Kidney (tissue), 14 donors: Measurements from ENCODE around the gene GDNF. TPM values are rescaled to one million over a fixed set of nuclear protein-coding genes. Genes with fewer than 3 reads are reported as not detected.

ENCODE experiments used
- DNase-seq, 5 donors: peaks; one replicate each; pipeline ENCODE4 v3.0.0-alpha.2; 2013 to 2020
- FAIRE-seq: peaks from 2 replicates; lab custom pipeline; 2012; peaks lifted over from hg19 to GRCh38; lab: Jason Lieb, UNC
- H3K27ac ChIP-seq, 2 donors: one replicate each; pipeline ENCODE4 v1.7.0; 2013; ENCODE audit warnings: low read depth in 2 of 2, low read length in 2 of 2, inconsistent platforms in 1 of 2
- H3K27me3 ChIP-seq: one replicate; pipeline ENCODE4 v1.7.1; 2013; ENCODE audit warnings: low read length, inconsistent platforms; ENCODE audit not compliant: control insufficient read depth, insufficient read depth
- H3K36me3 ChIP-seq, 3 donors: one replicate each; pipeline versions ENCODE4 v1.7.0 to v1.7.1; 2013; ENCODE audit warnings: low read length in 3 of 3, control low read depth in 1 of 3, inconsistent platforms in 1 of 3; ENCODE audit not compliant: insufficient read depth in 3 of 3, control insufficient read depth in 2 of 3
- H3K4me1 ChIP-seq, 3 donors: one replicate each; pipeline versions ENCODE4 v1.7.0 to v1.7.1; 2013; ENCODE audit warnings: low read length in 3 of 3, inconsistent platforms in 1 of 3, low read depth in 1 of 3; ENCODE audit not compliant: control insufficient read depth in 2 of 3, insufficient read depth in 2 of 3
- H3K4me3 ChIP-seq, 3 donors: one replicate each; pipeline versions ENCODE4 v1.7.0 to v1.8.1; 2013; ENCODE audit warnings: low read length in 3 of 3, control low read depth in 1 of 3, inconsistent platforms in 1 of 3
- H3K9ac ChIP-seq, 3 donors: one replicate each; pipeline versions ENCODE4 v1.7.0 to v1.7.1; 2013; ENCODE audit warnings: low read length in 3 of 3, control low read depth in 1 of 3, inconsistent platforms in 1 of 3
- H3K9me3 ChIP-seq, 3 donors: one replicate each; pipeline versions ENCODE4 v1.7.0 to v1.7.1; 2013; ENCODE audit warnings: low read length in 3 of 3, control low read depth in 1 of 3, inconsistent platforms in 1 of 3; ENCODE audit not compliant: control insufficient read depth in 2 of 3, insufficient read depth in 1 of 3
- CTCF ChIP-seq: IDR thresholded peaks from 3 replicates; pipeline ENCODE4 v1.5.1; 2012; ENCODE audit warnings: mild to moderate bottlenecking, moderate library complexity, borderline replicate concordance; ENCODE audit not compliant: insufficient read depth; ENCODE audit errors: extremely low read depth
- intact Hi-C: fragments of 100-400 bp; cut with DNase I; formaldehyde crosslinking; loops from one replicate; pipeline ENCODE4 v1.11.1; 2022
- polyA plus RNA-seq: library from polyadenylated mRNA; stranded (reverse); fragments of 350-450 nt; fragmentation: Illumina TruSeq; extraction: RNeasy Lipid Tissue Mini Kit (QIAGEN cat#74804); gene quantifications from one replicate; pipeline ENCODE4 v1.2.3, GENCODE V29; 2014; ENCODE audit warnings: low read depth, low replicate concordance; ENCODE audit not compliant: insufficient read depth
- total RNA-seq: library from RNA; stranded (reverse); fragmentation: NEBNext Ultra II Directional; extraction: Animal tissue kit (Norgen Biotek cat#: 25700); gene quantifications from one replicate; pipeline ENCODE4 v1.2.1, GENCODE V29; 2021
- donor health status: control.
- donor health status: control.
- donor health status: control.
- donor health status: control.
- donor health status: control.
- donor health status: DM: yes; HTN: yes; CAD: no.
- donor health status: Normal renal cell carcinoma (clear cell type).

Gene GDNF
- total and polyA plus RNA-seq, 2 donors from 2014 or later: 0.34 to 0.88 TPM

GRCh38 chr5:37767961-37768360 lies 71.9 kb downstream of the GDNF start:
- TF ChIP-seq CTCF: no peak
- FAIRE-seq (no peak), DNase-seq (no peak)
- Histone ChIP-seq H3K4me3 (no peak overlapping the region), H3K9ac (no peak overlapping the region), H3K27ac (no peak overlapping the region), H3K36me3 (no peaks in the 10 kb centered on the region), H3K9me3 (no peaks in the 10 kb centered on the region), H3K4me1 (no peaks in the 10 kb centered on the region), H3K27me3 (no peaks in the 10 kb centered on the region)
- intact Hi-C loops: no loop called here

- Histone ChIP-seq H3K36me3 (no peaks in the 10 kb centered on the region), H3K27ac (no peak overlapping the region), H3K4me1 (no peaks in the 10 kb centered on the region), H3K9me3 (no peaks in the 10 kb centered on the region), H3K4me3 (no peak overlapping the region), H3K9ac (no peak overlapping the region), H3K27me3 (no peaks in the 10 kb centered on the region)
- intact Hi-C loops: no loop called here
- no peak for TF ChIP-seq CTCF
- FAIRE-seq (no peak), DNase-seq (no peak)
Observed at GRCh38 chr5:37767251-37767650, 72.6 kb downstream of the GDNF start.
